ENCODE measurements around the gene EYA2. TPM values are rescaled to one million over a fixed set of nuclear protein-coding genes. Genes with fewer than 3 reads are reported as not detected.

The EYA2 gene
- total RNA-seq, 1 donor: 1.6 TPM

GRCh38 chr20:46977204-46977603 lies 82.6 kb downstream of the EYA2 start:
- no peak overlapping the region for H3K4me3 ChIP-seq (ENCODE audit: low read depth, low read length)
- no peak for DNase-seq (ENCODE audit: low read depth)
- TF ChIP-seq CTCF (IDR thresholded peaks at IDR 0.05; ENCODE audit: insufficient read depth, low read length): no peak

- H3K4me3 ChIP-seq (ENCODE audit: low read depth, low read length): no peak overlapping the region
- TF ChIP-seq CTCF (IDR thresholded peaks at IDR 0.05; ENCODE audit: insufficient read depth, low read length): no peak
- DNase-seq (ENCODE audit: low read depth): no peak
Observed at GRCh38 chr20:46977909-46978588, 83.4 kb downstream of the EYA2 start.

GRCh38 chr20:46978951-46979491 lies 84.4 kb downstream of the EYA2 start:
- DNase-seq (ENCODE audit: low read depth): no peak
- H3K4me3 ChIP-seq (ENCODE audit: low read depth, low read length): no peak overlapping the region
- TF ChIP-seq CTCF (IDR thresholded peaks at IDR 0.05; ENCODE audit: insufficient read depth, low read length): no peak

GRCh38 chr20:46979603-46980241 lies 85.1 kb downstream of the EYA2 start:
- H3K4me3 ChIP-seq (ENCODE audit: low read depth, low read length): no peak overlapping the region
- no peak for TF ChIP-seq CTCF (IDR thresholded peaks at IDR 0.05; ENCODE audit: insufficient read depth, low read length)
- no peak for DNase-seq (ENCODE audit: low read depth)

- no peak overlapping the region for H3K4me3 ChIP-seq (ENCODE audit: low read depth, low read length)
- no peak for TF ChIP-seq CTCF (IDR thresholded peaks at IDR 0.05; ENCODE audit: insufficient read depth, low read length)
- no peak for DNase-seq (ENCODE audit: low read depth)
Observed at GRCh38 chr20:46981184-46981583, 86.5 kb downstream of the EYA2 start.

- TF ChIP-seq CTCF (IDR thresholded peaks at IDR 0.05; ENCODE audit: insufficient read depth, low read length): no peak
- H3K4me3 ChIP-seq (ENCODE audit: low read depth, low read length): no peak overlapping the region
- no peak for DNase-seq (ENCODE audit: low read depth)
Observed at GRCh38 chr20:46983466-46983865, 88.8 kb downstream of the EYA2 start.

Measured in fibroblast of the aortic adventitia (primary cell).